Activated CD8-positive, alpha-beta memory T cell treated with anti-CD3 and anti-CD28 coated beads, Interleukin-2, amount 50 U/mL, for 1 hour (primary cell): ENCODE results near the gene CERS2.

Experiments used
- DNase-seq: peaks from one replicate; pipeline ENCODE4 v3.0.0-alpha.2; 2020; ENCODE audit errors: extremely low read depth

CERS2 gene, protein sequence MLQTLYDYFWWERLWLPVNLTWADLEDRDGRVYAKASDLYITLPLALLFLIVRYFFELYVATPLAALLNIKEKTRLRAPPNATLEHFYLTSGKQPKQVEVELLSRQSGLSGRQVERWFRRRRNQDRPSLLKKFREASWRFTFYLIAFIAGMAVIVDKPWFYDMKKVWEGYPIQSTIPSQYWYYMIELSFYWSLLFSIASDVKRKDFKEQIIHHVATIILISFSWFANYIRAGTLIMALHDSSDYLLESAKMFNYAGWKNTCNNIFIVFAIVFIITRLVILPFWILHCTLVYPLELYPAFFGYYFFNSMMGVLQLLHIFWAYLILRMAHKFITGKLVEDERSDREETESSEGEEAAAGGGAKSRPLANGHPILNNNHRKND

GRCh38 chr1:150974580-150975478 is at the start of gene CERS2:
Gene CERS2 (minus strand): TSS chr1:150974835. CDS start chr1:150969090, 5,745 bp downstream.
- no peak for DNase-seq

DNA sequence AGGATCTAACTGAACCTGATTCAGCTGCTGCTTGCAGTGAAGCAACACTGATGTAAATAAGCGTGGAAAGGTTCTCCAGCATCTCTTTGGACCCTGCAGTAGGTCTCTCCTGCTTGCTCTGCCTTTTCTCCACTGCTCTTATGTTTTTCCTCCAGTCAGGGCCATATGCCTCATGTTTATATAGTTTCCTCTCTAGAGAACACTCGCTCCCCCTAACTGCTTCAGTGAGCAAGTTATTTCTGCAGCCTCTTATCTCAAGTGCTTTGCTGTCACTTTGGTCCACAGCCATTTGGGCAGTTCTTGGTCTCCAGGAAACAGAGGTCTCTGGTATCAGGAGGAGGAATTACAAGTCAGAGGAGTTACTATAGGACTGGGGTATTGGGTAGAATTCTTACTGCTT is 38.9 kb upstream of the CERS2 start:
- no peak for DNase-seq

- no peak for DNase-seq
Observed at GRCh38 chr1:151012684-151013471, 38.2 kb upstream of the CERS2 start.

- DNase-seq = no peak
Observed at GRCh38 chr1:151011154-151011850, 36.7 kb upstream of the CERS2 start.

- DNase-seq = no peak
Observed at GRCh38 chr1:151010346-151010726, 35.7 kb upstream of the CERS2 start.

GRCh38 chr1:151009674-151010345 is 35.2 kb upstream of the CERS2 start:
- no peak for DNase-seq

DNA sequence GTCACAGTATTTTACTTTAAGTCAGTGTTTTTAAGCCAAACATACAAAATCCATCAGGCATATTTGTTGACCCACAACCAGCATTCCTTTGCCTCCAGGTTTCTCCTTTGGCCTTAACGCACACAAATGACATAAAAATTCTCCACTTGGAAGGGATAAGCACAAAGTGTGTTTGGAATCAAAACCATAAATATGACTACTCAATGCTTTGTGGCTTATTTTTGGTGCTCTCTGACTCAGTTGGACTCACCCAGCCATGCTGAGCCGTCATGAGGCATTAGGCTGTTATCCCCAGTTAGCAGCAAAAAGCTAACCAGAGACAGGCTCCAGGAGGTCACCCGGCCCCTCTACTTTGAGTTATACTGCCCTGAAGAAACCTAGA is 34.6 kb upstream of the CERS2 start:
- DNase-seq = no peak

GRCh38 chr1:151008244-151009205 is 33.9 kb upstream of the CERS2 start, which contains the start of gene PRUNE1:
Gene PRUNE1 (plus strand): TSS chr1:151008449. CDS start chr1:151008633, 184 bp downstream.
- peak; percentile 95 for DNase-seq

DNA sequence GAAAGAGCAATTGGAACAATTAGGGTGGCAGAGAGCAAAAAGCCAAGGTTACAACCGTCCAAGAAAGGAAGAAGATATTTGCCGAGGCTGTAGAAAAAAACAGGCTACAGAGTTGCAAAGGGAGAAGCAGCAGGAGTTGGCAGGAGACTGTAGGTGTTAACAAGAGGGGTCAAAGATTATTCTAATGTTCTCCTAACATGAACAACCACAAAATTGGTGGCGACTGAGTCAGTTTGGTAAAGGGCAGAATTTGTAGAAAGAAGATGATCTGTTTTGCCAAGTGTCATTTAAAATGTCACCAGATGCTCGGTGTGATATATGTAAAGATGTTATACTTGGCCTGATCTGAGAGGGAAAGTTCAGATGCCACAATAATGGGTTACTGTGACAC is 33.2 kb upstream of the CERS2 start:
- DNase-seq = no peak

DNA sequence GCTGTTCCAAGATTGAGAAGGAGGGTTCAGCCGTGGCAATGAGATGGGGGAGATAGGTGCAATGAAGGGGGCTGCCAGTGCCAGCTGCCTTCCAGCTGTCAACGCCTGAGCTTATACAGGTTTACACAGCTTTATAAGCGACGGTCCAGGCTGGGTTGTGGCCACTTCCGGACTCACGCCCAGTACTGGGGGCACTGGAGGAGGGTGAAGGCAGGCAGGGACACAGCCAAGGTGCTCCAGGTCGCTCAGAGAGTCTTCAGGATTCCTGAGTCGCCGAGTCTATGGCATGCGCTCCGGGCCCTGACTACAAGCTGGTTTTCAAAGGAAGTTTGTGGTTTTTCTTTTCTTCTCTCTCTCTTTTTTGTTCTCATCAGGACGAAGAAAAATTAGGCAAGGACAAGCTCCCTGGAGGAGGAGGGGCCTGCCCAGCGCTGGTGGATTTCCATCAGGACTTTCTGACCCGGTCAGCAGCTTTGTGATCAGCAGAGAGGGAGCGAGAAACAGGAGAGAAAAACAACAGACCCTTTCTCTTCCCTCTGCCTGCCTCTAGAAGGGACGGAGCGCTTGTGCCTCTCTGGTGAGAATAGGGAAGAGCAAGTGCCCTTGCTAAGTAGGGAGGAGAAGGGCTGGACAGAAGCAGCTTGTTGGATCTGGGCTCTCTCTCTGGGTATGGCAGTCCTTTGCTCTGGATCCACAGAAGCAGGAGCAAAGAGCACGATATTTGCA is 31.9 kb upstream of the CERS2 start, which contains the start of gene MINDY1:
TSS of gene MINDY1 (minus strand) at position 576 of the 726 bp plus-strand sequence. CDS start 4,285 bp downstream, outside the sequence.
- DNase-seq = no peak

DNA sequence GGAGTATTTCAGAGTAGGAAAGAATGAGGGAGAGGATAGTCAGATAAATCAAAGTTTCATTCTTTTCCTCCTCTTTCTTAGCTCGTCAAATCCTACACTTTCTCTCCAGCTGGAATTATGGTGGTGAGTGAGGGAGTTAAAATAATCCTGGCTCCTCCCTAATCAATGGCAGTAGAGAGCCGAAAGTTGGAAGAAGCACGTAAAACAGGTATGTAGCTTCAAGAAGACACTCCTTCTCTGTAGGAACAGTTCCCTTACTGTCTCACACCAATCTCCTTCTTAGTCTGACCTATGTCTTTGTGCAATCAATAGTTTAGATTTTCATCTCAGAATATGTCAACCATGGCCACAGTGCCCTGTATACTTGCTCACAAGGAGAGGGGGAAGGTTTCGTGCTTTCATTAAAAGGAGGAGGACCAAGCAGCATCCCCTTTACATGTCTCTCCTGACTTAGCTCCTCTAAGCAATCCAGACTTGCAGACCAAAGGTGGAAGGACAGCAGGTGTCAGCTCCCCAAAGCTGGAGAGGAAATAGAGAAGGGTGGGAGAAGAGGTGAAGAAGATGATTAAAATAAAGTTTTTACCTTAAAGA is 31.2 kb upstream of the CERS2 start:
- no peak for DNase-seq

DNA sequence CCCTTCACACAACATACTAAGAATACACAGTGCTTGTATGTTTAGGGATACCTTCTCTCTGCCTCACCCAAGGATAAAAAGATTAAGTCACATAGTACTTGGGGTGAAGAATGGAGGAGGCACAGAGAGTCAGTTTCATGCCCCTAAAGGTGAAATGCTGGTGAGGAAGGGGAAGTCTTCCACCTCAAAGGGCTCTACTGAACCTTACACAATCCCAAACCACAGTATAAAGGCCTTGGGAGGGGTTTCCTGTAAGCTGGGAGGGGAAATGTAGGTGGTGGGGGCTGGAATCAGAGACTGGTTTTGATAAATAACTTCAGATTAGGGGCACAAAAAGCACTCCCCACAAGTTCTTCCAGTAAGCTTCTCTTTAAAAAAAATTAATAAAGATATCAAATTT is 28.5 kb upstream of the CERS2 start:
- DNase-seq = no peak

DNA sequence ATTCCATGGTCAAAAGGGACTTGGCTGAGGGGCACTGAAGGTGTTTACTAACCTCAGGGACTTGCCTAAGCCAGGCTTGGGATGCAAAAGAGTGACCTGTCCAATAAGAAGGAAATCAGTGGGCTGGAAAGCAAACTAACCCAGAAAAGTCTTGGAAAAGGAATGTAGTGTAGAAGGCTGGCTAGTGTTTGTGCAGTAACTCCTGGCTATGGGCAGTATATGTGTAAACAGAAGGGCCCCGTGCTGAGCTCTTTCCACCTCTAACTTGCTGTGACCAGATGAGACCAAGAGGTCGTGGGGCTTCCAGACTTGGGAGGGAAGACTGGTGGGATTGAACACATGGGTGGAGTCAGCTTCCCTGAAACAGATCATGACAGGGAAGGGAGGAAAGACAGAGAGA is 28.0 kb upstream of the CERS2 start:
- DNase-seq = no peak

- no peak for DNase-seq
Observed at GRCh38 chr1:151002051-151002450, 27.4 kb upstream of the CERS2 start.

- DNase-seq = no peak
Observed at GRCh38 chr1:151001602-151002001, 27.0 kb upstream of the CERS2 start.

- no peak for DNase-seq
Observed at GRCh38 chr1:151000408-151000807, 25.8 kb upstream of the CERS2 start.

- no peak for DNase-seq
Observed at GRCh38 chr1:150999926-151000325, 25.3 kb upstream of the CERS2 start.

- no peak for DNase-seq
Observed at GRCh38 chr1:150999051-150999674, 24.5 kb upstream of the CERS2 start.
